Measurements from ENCODE around the gene CYP2W1. TPM values are rescaled to one million over a fixed set of nuclear protein-coding genes. Genes with fewer than 3 reads are reported as not detected.
A peak's percentile ranks its signal among the peaks of the same experiment; 100 is the strongest.

Gene CYP2W1
- total and polyA plus RNA-seq, 5 experiments from 2014 or later = not detected

DNA sequence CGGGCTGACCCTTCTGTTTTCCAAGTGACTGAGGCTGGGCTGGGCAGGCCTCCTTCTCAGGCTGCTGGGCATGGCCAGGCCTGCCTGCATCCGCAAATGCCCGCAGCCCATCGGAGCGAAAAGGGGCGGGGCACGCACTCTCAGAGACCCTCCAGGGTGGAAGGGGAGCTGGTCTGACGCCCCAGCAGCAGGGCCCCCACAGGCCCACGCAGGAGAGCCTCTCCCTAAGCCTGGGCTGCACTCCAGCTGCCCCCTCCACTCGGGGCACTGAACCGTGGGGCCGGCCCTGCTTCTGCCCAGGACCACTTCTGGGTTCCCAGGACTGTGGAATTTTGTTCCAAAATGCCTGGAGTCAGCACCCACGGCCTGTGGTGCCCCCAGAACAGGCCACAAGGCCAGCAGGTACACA is 37.8 kb upstream of the CYP2W1 start:
- Mint-ChIP-seq H3K4me3 (no peak overlapping the region), H3K27ac (peak overlapping the region in 1 of 10 donors; percentile 52), H3K4me1 (peaks cover 0 to 15% (median 7%) of the 10 kb centered on the region in 4 donors), H3K9me3 (peaks cover 0 to 10% (median 0%) of the 10 kb centered on the region in 9 donors), H3K27me3 (no peaks in the 10 kb centered on the region), H3K36me3 (peaks cover 0 to 5% (median 5%) of the 10 kb centered on the region in 3 donors)
- DNase-seq (peak in 1 of 10 donors; percentile 45), ATAC-seq (no peak)
- POLR2A ChIA-PET = no interaction called here

DNA sequence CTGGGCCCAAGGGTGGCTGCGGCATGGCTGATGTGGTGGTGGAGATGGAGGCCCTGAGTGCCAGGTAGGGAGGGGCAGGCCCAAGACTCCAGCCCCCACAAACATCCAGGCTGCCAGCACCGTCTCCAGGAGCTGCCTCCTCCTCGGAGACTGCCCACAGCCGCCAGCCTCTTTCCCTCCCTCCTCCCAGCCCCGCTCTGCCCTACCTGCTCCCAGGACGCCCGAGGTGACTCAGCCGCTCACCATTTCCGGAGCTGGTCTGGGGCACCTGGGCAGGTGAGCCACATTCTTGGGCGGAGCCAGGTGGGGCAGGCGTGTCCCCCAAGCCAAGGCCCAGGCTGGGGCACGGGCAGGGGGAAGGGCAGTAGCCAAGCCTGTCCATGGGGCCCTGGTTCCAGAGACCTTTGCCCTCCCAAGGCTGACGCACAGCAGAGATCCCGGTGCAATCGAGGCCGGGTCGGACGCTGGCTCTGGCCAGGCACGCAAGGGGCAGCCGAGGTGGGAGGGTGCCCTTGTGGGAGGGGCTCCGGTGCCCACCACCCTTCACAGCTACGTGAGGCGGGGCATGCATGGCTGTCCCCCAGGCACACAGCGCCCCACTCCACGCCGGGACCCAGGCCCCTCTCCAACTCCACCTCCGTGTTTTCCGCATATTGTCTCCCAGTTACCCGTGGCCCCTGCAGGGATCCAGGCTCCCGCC is 37.3 kb upstream of the CYP2W1 start:
- peaks cover 0 to 14% (median 7%) of the 10 kb centered on the region in 4 donors for H3K4me1 Mint-ChIP-seq
- H3K27ac Mint-ChIP-seq = no peak overlapping the region
- ATAC-seq = no peak
- H3K27me3 Mint-ChIP-seq = no peaks in the 10 kb centered on the region
- peak in 1 of 10 donors; percentile 54 for DNase-seq
- peaks cover 0 to 3% (median 0%) of the 10 kb centered on the region in 3 donors for H3K36me3 Mint-ChIP-seq
- POLR2A ChIA-PET = no interaction called here
- no peak overlapping the region for H3K4me3 Mint-ChIP-seq
- peaks cover 0 to 4% (median 0%) of the 10 kb centered on the region in 9 donors for H3K9me3 Mint-ChIP-seq

DNA sequence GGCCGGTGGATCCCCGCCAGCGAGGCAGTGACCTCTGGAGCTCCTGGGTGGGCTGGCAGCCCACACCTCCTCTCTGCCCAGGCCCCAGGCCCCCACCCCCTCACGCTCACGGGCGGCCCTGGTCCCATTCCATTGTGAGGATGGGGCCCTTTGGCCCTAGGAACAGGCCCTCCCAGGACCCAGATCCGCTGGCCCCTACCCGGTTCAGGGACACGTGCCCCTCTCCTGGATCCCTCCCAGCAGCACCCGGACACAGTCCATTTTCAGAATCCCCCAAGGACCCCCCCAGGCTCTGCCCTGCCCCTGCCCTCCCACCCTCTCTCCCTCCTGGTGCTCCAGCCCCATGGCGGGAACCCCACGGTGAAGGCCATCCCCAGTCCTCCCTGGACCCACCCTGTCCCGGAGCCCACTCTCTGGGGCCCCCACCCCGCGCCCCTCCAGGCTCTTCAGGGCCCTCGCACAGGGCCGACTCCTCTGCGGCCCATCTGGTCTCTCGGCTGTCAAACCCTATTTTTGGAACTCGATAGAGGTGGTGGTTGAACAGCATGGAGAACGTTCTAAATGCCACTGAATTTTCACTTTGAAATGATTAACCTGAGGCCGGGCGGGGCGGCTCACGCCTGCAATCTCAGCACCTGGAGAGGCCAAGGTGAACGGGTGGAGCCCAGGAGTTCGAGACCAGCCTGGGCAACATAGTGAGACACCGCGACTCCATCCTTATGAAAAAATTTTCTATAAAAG is 36.6 kb upstream of the CYP2W1 start:
- no peak overlapping the region for H3K4me3 Mint-ChIP-seq
- POLR2A ChIA-PET = no interaction called here
- H3K27ac Mint-ChIP-seq = no peak overlapping the region
- no peaks in the 10 kb centered on the region for H3K9me3 Mint-ChIP-seq
- H3K4me1 Mint-ChIP-seq = peaks cover 0 to 12% (median 6%) of the 10 kb centered on the region in 4 donors
- H3K36me3 Mint-ChIP-seq = no peaks in the 10 kb centered on the region
- ATAC-seq (no peak), DNase-seq (peak in 1 of 10 donors; percentile 51)
- no peaks in the 10 kb centered on the region for H3K27me3 Mint-ChIP-seq

DNA sequence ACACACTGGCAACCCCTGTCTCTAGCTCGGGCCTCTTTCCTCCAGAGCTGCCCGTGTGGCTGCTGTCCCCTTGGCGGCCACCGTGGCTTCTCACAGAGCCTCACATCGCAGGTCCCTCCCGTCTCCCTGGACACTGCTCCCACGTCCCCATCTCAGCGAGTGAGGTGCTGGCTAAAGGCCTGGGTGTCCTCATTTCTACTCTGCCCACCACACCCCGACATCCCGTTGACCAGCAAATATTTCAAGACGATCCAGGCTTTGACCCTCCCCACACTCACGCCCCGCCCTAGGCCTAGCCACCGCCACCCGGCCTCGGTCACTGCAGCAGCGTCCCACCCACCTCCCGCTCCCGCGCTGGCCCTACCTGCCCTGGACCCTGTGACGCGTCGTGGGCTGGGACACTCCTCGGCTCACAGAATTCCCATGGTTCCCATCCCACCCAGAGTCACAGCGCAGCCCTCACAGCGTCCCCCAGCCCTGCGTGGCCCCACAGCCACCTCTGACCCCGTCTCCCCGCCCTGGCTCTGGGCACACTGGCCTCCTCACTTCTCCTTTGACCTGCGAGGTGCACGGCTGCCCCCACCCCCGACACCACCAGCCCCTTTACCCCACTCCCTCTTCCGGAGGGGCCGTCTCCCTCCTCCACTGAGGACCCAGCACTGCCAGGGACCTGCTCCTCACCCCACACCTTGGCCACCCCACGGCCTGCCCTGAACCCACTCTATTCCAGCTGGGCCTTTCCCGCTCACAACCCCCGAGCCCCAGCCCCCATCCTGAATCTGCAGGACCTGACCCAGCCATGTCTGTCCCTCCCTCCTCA is 35.4 kb upstream of the CYP2W1 start:
- Mint-ChIP-seq H3K27ac (peak overlapping the region in 3 of 10 donors; percentile 48 to 81 (median 67)), H3K9me3 (no peaks in the 10 kb centered on the region), H3K36me3 (no peaks in the 10 kb centered on the region), H3K4me1 (peaks cover 0 to 9% (median 4%) of the 10 kb centered on the region in 4 donors), H3K27me3 (no peaks in the 10 kb centered on the region), H3K4me3 (no peak overlapping the region)
- ATAC-seq (no peak), DNase-seq (peak in 1 of 10 donors; percentile 52)
- POLR2A ChIA-PET = no interaction called here

DNA sequence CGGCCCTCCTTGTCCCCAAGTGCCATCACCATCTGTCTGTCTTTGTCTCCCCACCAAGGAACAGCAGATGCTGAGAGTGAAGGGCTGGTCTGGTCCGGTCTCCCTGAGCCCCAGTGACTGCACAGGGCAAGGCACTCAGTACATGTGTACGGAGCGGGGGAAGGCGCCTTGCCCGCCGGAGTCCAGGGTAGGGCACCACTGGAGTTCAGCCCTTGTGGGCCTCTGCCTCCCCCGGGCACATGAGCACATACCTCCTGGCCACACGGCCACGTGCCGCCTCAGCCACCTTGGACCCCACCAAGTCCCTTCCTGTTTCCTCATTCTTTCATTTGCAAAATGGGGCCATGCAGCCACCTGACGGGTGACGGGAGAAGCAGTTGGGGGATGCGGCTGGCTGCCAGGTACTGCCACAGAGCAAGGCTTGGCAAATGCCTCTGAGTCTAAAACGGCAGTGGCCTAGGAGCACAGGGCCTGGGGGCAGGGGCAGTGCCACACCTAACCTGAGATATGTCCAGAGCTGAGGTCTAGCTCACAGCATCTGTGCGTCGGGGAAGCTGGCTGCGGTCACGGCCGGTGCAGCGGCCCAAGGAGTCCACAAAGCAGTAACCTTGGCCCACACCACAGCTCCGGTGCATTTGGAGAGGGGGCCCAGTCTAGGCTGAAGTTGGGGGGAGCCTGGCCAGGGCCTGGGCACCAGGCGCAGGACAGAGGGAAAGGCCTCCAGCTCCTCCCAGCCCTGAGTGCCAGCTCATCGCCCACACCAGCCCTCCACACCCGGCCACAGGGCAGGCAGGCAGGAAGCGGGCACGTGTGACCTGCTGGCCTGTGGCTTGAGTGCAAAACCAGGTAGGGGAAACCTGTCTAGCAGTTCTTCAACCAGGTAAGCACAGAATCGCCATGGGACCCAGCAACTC is 33.7 kb upstream of the CYP2W1 start:
- H3K4me1 Mint-ChIP-seq = peaks cover 0 to 9% (median 5%) of the 10 kb centered on the region in 4 donors
- H3K27ac Mint-ChIP-seq = peak overlapping the region in 4 of 10 donors; percentile 7 to 79 (median 55)
- H3K4me3 Mint-ChIP-seq = no peak overlapping the region
- POLR2A ChIA-PET = interaction anchor here (0.6 to 1.2 kb wide), 2 partner anchors 26 to 142 kb away, joined by 3 to 5 read pairs; partner anchors contain the start of gene COX19
- ATAC-seq = no peak
- H3K36me3 Mint-ChIP-seq = no peaks in the 10 kb centered on the region
- H3K9me3 Mint-ChIP-seq = no peaks in the 10 kb centered on the region
- no peaks in the 10 kb centered on the region for H3K27me3 Mint-ChIP-seq
- peak in 1 of 10 donors; percentile 49 for DNase-seq

DNA sequence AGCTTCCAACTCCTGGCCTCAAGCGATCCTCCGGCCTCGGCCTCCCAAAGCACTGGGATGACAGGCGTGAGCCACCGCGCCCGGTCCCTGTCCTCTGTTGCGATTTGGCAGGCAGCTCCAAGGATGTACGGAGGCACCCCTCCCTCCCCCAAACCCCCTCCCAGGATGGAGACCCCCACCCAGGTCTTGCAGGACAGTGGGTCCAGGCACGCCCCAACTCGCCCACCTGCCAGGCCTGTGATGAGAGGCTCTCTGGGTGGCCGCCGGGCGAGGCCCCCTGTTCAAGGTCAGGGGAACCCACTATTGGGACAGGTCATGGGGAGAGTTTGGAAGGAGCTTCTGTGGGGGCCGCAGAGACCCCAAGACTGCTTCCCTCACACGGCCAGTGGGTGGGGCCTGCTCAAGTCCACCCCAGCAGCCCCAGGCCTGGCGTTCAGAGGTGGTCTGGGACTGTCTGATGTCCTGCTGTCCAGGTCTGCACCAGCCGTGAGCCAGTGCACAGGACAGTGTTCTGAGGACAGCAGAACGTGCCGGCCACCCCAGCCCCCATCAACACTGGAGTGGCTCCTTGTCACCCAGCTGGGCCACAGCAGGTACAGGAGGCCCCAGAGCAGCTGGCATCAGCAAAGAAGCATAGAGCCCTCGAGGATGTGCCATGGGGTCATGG is 31.0 kb upstream of the CYP2W1 start:
- peak overlapping the region in 2 of 10 donors; percentile 37 to 48 for H3K27ac Mint-ChIP-seq
- H3K27me3 Mint-ChIP-seq = peaks cover 0 to 2% (median 0%) of the 10 kb centered on the region in 5 donors
- POLR2A ChIA-PET = interaction anchor here (1.0 to 1.7 kb wide), 4 partner anchors 26 to 77 kb away, joined by 3 to 5 read pairs (median 5); no protein-coding TSS in a partner anchor
- no peaks in the 10 kb centered on the region for H3K9me3 Mint-ChIP-seq
- H3K4me3 Mint-ChIP-seq = peak overlapping the region in 6 of 10 donors; percentile 22 to 85 (median 61)
- ATAC-seq (no peak), DNase-seq (peak in 1 of 10 donors; percentile 43)
- no peaks in the 10 kb centered on the region for H3K36me3 Mint-ChIP-seq
- H3K4me1 Mint-ChIP-seq = peaks cover 0 to 14% (median 7%) of the 10 kb centered on the region in 4 donors

DNA sequence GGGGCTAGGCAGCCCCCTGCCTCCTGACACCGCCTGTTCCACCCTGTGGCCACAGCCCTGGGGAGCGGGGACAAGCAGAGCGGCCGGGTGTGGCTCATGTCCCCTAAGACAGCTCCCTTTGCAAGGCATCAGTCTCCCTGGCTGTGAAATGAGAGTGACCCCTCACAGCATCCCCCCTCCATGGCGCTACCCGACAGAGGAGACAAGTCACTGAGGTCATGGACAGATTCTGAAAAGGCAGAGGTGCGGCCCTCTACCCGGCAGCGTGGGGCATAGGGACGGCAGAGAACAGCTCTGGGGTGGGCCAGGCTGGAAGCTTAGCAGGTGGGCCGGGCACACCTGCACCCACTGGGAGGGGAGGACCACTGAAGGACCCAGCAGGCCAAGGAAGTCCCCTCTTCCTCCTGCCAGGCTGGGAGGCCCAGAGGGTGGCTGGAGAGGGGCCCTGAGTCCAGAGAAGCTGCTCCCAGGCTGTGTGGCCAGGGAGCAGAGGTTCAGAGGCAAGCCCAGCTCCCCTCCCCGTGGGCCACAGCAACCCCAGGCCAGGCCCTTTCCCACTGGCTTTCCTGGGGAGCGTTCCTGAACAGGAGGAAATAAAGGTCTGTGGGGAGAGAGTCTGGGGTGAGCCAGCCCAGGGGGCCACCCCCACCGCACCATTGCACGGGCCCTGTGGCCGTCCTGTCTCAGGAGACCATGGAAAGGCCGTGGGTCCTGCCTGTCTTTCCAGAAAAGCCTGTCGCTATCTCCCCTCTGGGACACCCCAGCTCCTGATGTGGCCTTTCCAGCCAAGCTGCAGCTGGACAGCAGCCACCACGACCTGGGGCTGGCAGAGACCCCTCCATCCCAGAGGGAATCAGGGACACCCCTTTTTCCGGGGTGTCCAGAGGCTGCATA is 30.2 kb upstream of the CYP2W1 start:
- Mint-ChIP-seq H3K4me1 (peaks cover 0 to 14% (median 7%) of the 10 kb centered on the region in 4 donors), H3K4me3 (peak overlapping the region; percentile 22 to 85 (median 54)), H3K27ac (peak overlapping the region in 4 of 10 donors; percentile 24 to 48 (median 36)), H3K9me3 (no peaks in the 10 kb centered on the region), H3K27me3 (peaks cover 0 to 2% (median 0%) of the 10 kb centered on the region in 5 donors), H3K36me3 (no peaks in the 10 kb centered on the region)
- POLR2A ChIA-PET = interaction anchor here (1.0 to 2.4 kb wide), 5 partner anchors 22 to 78 kb away, joined by 3 to 11 read pairs (median 5); partner anchors contain the start of gene COX19
- DNase-seq (peak in 1 of 10 donors; percentile 52), ATAC-seq (no peak)

DNA sequence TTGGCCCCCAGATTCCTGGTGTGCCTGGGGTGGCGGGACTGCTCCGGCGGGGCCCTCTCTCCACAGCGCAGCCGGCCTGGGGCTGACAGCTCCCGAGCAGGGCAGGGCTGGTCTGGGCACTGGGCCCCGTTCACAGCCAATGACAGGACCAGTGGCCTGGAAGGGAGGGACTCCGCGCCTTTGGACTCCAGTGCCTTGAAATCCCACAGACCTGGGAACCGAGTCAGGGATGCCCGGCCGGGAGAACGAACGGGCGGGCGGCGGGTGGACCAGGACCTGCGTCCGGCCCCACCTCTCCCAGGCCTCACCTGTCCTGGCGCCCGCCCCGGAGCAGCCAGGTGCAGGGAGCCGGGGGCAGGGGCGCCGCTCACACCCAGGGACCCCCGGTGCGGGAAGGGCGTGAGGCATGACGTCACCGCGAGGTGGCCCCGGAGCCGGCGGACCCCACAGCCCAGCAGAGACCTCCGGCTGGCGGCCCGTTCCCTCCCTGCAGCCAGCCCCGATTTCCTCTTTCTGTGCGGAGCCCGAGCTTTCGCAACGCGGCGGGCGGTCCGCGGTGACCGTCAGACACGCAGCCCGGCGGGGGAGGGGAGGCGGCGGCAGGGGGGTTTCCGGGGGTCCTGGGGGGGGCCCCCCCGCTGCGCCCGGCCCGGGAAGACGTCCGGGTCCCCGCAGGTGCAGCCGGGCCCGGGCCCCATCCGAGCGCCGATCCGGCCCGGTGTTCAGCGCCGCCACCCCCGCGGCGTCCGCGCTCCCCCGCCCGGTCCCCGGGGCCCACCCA is 29.2 kb upstream of the CYP2W1 start:
- H3K9me3 Mint-ChIP-seq = no peaks in the 10 kb centered on the region
- peaks cover 0 to 14% (median 6%) of the 10 kb centered on the region in 4 donors for H3K4me1 Mint-ChIP-seq

DNA sequence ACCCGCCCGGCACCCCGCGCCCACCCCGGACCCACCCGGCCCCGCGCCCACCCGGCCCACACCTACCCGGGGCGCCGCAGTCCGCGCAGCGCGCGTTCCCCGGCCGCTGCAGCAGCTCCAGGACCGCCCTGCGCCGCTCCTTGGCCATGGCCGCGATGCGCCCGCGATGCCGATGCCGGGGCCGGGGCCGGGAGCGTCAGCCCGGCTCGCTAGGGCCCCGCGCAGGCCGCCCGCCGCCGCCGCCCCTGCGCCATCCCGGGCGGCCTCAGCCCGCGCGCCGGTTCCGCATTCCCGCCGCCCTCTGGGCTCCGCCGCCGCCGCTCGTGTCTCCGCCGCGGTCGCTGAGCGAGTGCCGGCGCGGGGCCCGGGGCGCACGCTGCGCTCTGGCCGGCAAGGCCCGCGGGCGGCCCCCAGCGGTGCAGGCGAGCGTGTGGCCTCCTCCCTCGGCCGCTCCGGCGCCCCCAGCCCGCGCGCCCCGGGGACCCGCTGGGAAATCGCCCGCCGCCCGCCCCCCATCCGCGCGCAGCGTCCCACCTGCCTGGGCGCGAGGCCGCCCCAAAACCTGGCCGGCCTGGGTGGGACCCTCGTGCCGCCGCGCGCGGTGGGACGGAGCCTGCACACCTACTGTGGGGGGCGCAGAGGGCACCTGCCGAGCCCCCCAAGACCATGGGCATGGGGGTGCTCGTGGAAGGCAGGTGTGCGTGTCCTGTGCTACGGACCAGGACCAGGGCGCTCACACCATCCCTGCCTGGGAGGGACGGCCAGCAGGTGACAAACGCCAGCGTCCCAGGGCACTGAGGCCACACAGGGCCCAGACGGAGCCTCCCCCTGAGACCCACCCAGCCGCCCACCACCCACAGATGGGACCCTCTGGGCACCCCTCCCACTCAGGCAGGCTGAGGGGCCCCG is 28.4 kb upstream of the CYP2W1 start, which contains the start of gene ADAP1:
Gene ADAP1, minus strand, starts transcription at position 351 of the 909 bp plus-strand sequence. Its CDS starts 203 bp downstream, at position 148.
- DNase-seq (peak; percentile 25 to 72 (median 50)), ATAC-seq (peak; percentile 83 to 91)
- peak within 1 kb of the TSS; percentile 67 to 80 (median 75) for H3K4me3 Mint-ChIP-seq
- peak within 1 kb of the TSS in 3 of 10 donors; percentile 57 to 74 (median 57) for H3K27ac Mint-ChIP-seq
- no peaks in the 10 kb centered on the region for H3K36me3 Mint-ChIP-seq
- no peaks in the 10 kb centered on the region for H3K9me3 Mint-ChIP-seq
- H3K4me1 Mint-ChIP-seq = peaks cover 0 to 14% (median 5%) of the 10 kb centered on the region in 4 donors
- POLR2A ChIA-PET = interaction anchor here (0.6 to 2.4 kb wide), 5 partner anchors 21 to 78 kb away, joined by 3 to 11 read pairs (median 5); partner anchors contain the start of genes COX19 and GET4
- peaks cover 0 to 2% (median 0%) of the 10 kb centered on the region in 5 donors for H3K27me3 Mint-ChIP-seq

More for the DNA sequence above, 29.2 kb upstream of the CYP2W1 start:
- POLR2A ChIA-PET = interaction anchor here (0.6 to 2.4 kb wide), 5 partner anchors 21 to 44 kb away, joined by 3 to 11 read pairs (median 5); partner anchors contain the start of gene COX19
- ATAC-seq (peak; percentile 39 to 48), DNase-seq (peak in 2 of 10 donors; percentile 12 to 60)
- Mint-ChIP-seq H3K27me3 (peaks cover 0 to 2% (median 0%) of the 10 kb centered on the region in 5 donors), H3K4me3 (peak overlapping the region in 5 of 10 donors; percentile 33 to 54 (median 50)), H3K27ac (no peak overlapping the region), H3K36me3 (no peaks in the 10 kb centered on the region)
